Measurements from ENCODE around the gene MPDU1. TPM values are rescaled to one million over a fixed set of nuclear protein-coding genes. Genes with fewer than 3 reads are reported as not detected.

MPDU1 gene
- total RNA-seq = 56.6 and 73.6 TPM in 2 replicates

GRCh38 chr17:7583253-7584109 is at the start of gene MPDU1:
Gene MPDU1, plus strand, starts transcription at chr17:7583852. Its CDS starts 11 bp downstream, at chr17:7583863.

GRCh38 chr17:7548585-7549400 is 34.9 kb upstream of the MPDU1 start, which contains the start of gene TNFSF12:
Gene TNFSF12, plus strand, starts transcription at chr17:7549058. Its CDS starts 96 bp downstream, at chr17:7549154.

DNA sequence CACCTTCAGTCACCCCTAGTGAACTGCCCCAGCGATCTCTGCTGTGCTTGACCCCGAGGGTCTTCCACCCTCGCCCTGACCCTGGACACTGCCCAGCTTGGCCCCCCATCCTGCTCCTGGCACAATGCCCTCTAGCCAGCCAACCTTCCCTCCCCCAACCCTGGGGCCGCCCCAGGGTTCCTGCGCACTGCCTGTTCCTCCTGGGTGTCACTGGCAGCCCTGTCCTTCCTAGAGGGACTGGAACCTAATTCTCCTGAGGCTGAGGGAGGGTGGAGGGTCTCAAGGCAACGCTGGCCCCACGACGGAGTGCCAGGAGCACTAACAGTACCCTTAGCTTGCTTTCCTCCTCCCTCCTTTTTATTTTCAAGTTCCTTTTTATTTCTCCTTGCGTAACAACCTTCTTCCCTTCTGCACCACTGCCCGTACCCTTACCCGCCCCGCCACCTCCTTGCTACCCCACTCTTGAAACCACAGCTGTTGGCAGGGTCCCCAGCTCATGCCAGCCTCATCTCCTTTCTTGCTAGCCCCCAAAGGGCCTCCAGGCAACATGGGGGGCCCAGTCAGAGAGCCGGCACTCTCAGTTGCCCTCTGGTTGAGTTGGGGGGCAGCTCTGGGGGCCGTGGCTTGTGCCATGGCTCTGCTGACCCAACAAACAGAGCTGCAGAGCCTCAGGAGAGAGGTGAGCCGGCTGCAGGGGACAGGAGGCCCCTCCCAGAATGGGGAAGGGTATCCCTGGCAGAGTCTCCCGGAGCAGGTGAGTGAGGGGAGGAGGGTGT is 24.9 kb upstream of the MPDU1 start, which contains the start of gene TNFSF13:
Gene TNFSF13, plus strand, starts transcription at position 207 of the 776 bp plus-strand sequence. Its CDS starts 290 bp downstream, at position 497.

GRCh38 chr17:7561589-7562207 is 22.0 kb upstream of the MPDU1 start, which contains the start of gene SENP3:
Gene SENP3, plus strand, starts transcription at chr17:7561919. Its CDS starts 1,158 bp downstream, at chr17:7563077.

GRCh38 chr17:7579001-7579833 is 4.4 kb upstream of the MPDU1 start, which contains the start of gene CD68:
Gene CD68, plus strand, starts transcription at chr17:7579638. Its CDS starts 40 bp downstream, at chr17:7579678.

GRCh38 chr17:7589891-7590691 is 6.4 kb downstream of the MPDU1 start, which contains the start of gene SOX15:
Gene SOX15, minus strand, starts transcription at chr17:7590094. Its CDS starts 418 bp downstream, at chr17:7589676.

GRCh38 chr17:7614425-7615264 is 31.0 kb downstream of the MPDU1 start, which contains the start of gene FXR2:
Gene FXR2, minus strand, starts transcription at chr17:7614897. Its CDS starts 365 bp downstream, at chr17:7614532.

GRCh38 chr17:7627250-7628121 is 43.8 kb downstream of the MPDU1 start, which contains the start of gene SAT2:
Gene SAT2, minus strand, starts transcription at chr17:7627821. Its CDS starts 186 bp downstream, at chr17:7627635.

GRCh38 chr17:7629939-7630571 is 46.4 kb downstream of the MPDU1 start, which contains the start of gene SHBG:
Gene SHBG, plus strand, starts transcription at chr17:7630135. Its CDS starts 38 bp downstream, at chr17:7630173.

Other genes starting within 250 kb of the MPDU1 start
- 0.45 and 0.66 TPM in 2 replicates for gene ACAP1, start 247.3 kb upstream of the MPDU1 start, total RNA-seq
- 2.2 and 3.6 TPM in 2 replicates for gene KCTD11, start 231.7 kb upstream of the MPDU1 start, total RNA-seq
- not detected in 2 replicates for gene TMEM95, start 228.7 kb upstream of the MPDU1 start, total RNA-seq
- gene TNK1, start 202.8 kb upstream of the MPDU1 start, total RNA-seq = under 0.01 and 0.28 TPM in 2 replicates
- 16.8 and 23.6 TPM in 2 replicates for gene PLSCR3, start 189.3 kb upstream of the MPDU1 start, total RNA-seq
- gene TMEM256, start 179.8 kb upstream of the MPDU1 start, total RNA-seq = 86.7 and 102 TPM in 2 replicates
- gene NLGN2, start 176.0 kb upstream of the MPDU1 start, total RNA-seq = 2.9 and 5.1 TPM in 2 replicates
- gene SPEM1, start 163.5 kb upstream of the MPDU1 start, total RNA-seq = not detected in 2 replicates
- not detected in 2 replicates for gene SPEM2, start 158.2 kb upstream of the MPDU1 start, total RNA-seq
- not detected in 2 replicates for gene SPEM3, start 155.0 kb upstream of the MPDU1 start, total RNA-seq
- gene TMEM102, start 148.4 kb upstream of the MPDU1 start, total RNA-seq = 5.2 and 6.0 TPM in 2 replicates
- 0.09 and 0.94 TPM in 2 replicates for gene FGF11, start 144.3 kb upstream of the MPDU1 start, total RNA-seq
- gene CHRNB1, start 138.8 kb upstream of the MPDU1 start, total RNA-seq = 4.4 and 6.6 TPM in 2 replicates
- gene ZBTB4, start 104.2 kb upstream of the MPDU1 start, total RNA-seq = 8.2 and 13.7 TPM in 2 replicates
- gene SLC35G6, start 102.4 kb upstream of the MPDU1 start, total RNA-seq = not detected in 2 replicates
- gene POLR2A, start 99.5 kb upstream of the MPDU1 start, total RNA-seq = 79.3 and 81.6 TPM in 2 replicates
- 6.1 and 10.5 TPM in 2 replicates for gene TNFSF12, start 34.8 kb upstream of the MPDU1 start, total RNA-seq
- gene TNFSF13, start 25.1 kb upstream of the MPDU1 start, total RNA-seq = 0.66 and 0.90 TPM in 2 replicates
- gene SENP3, start 21.9 kb upstream of the MPDU1 start, total RNA-seq = 86.7 and 95.7 TPM in 2 replicates
- 1.6 and 2.8 TPM in 2 replicates for gene CD68, start 4.2 kb upstream of the MPDU1 start, total RNA-seq
- gene SOX15, start 6.2 kb downstream of the MPDU1 start, total RNA-seq = 0.09 and 0.28 TPM in 2 replicates
- 33.2 and 38.3 TPM in 2 replicates for gene FXR2, start 31.0 kb downstream of the MPDU1 start, total RNA-seq
- 18.9 and 24.0 TPM in 2 replicates for gene SAT2, start 44.0 kb downstream of the MPDU1 start, total RNA-seq
- 0.18 and 0.19 TPM in 2 replicates for gene SHBG, start 46.3 kb downstream of the MPDU1 start, total RNA-seq
- not detected in 2 replicates for gene ATP1B2, start 67.1 kb downstream of the MPDU1 start, total RNA-seq
- gene TP53, start 103.6 kb downstream of the MPDU1 start, total RNA-seq = 38.8 and 50.1 TPM in 2 replicates
- 8.9 and 14.6 TPM in 2 replicates for gene WRAP53, start 104.6 kb downstream of the MPDU1 start, total RNA-seq
- 0.38 and 0.81 TPM in 2 replicates for gene EFNB3, start 121.3 kb downstream of the MPDU1 start, total RNA-seq
- 0.36 TPM in 1 of 2 replicates, not detected in the other for gene DNAH2, start 133.9 kb downstream of the MPDU1 start, total RNA-seq

Measured in endothelial cell of coronary artery (primary cell).